Fibroblast of lung (primary cell): ENCODE results near the gene GPC5. TPM values are rescaled to one million over a fixed set of nuclear protein-coding genes. Genes with fewer than 3 reads are reported as not detected.
A peak's percentile ranks its signal among the peaks of the same experiment; 100 is the strongest.

Experiments used
- DNase-seq, 2 donors: peaks; one replicate each; pipeline versions ENCODE4 v3.0.0 to v3.0.0-alpha.2; 2010; ENCODE audit warnings: low read depth in 2 of 2
- H2AFZ ChIP-seq: 2 replicates; pipeline ENCODE4 v1.5.1; 2012; ENCODE audit warnings: low read length, control low read depth, inconsistent platforms
- H3K27ac ChIP-seq: 2 replicates; pipeline ENCODE4 v1.5.1; 2011; ENCODE audit warnings: low read length, control low read depth; ENCODE audit not compliant: insufficient read depth
- H3K27me3 ChIP-seq: 2 replicates; pipeline ENCODE4 v1.5.1; 2011; ENCODE audit warnings: mild to moderate bottlenecking, low read length; ENCODE audit not compliant: control insufficient read depth, insufficient read depth
- H3K36me3 ChIP-seq: 2 replicates; pipeline ENCODE4 v1.5.1; 2011; ENCODE audit warnings: low read length; ENCODE audit not compliant: control insufficient read depth, insufficient read depth
- H3K4me1 ChIP-seq: 2 replicates; pipeline ENCODE4 v1.5.1; 2011; ENCODE audit warnings: low read length; ENCODE audit not compliant: control insufficient read depth, insufficient read depth; ENCODE audit errors: extremely low read depth
- H3K4me2 ChIP-seq: 2 replicates; pipeline ENCODE4 v1.5.1; 2011; ENCODE audit warnings: low read length, control low read depth; ENCODE audit not compliant: insufficient read depth; ENCODE audit errors: extremely low read depth
- H3K4me3 ChIP-seq, 4 experiments: fragments of 200-600 bp in 1 of 4; sonication (generic) in 1 of 4; replicated peaks in 1 of 4; 2 replicates each; pipeline ENCODE4 v1.5.1; 2011 to 2016; ENCODE audit warnings: low read length in 4 of 4, low read depth in 3 of 4, mild to moderate bottlenecking in 3 of 4, control low read depth in 2 of 4, inconsistent platforms in 1 of 4, mixed read lengths in 1 of 4; ENCODE audit not compliant: insufficient read depth in 1 of 4; ENCODE audit errors: control extremely low read depth in 1 of 4
- H3K79me2 ChIP-seq: 2 replicates; pipeline ENCODE4 v1.5.1; 2012; ENCODE audit warnings: mild to moderate bottlenecking, low read length, inconsistent platforms; ENCODE audit not compliant: control insufficient read depth, insufficient read depth
- H3K9ac ChIP-seq: 2 replicates; pipeline ENCODE4 v1.5.1; 2011; ENCODE audit warnings: mild to moderate bottlenecking, low read length, control low read depth; ENCODE audit not compliant: insufficient read depth
- H3K9me3 ChIP-seq: 2 replicates; pipeline ENCODE4 v1.5.1; 2012; ENCODE audit warnings: low read depth, low read length; ENCODE audit not compliant: control insufficient read depth, insufficient read depth
- H4K20me1 ChIP-seq: 2 replicates; pipeline ENCODE4 v1.5.1; 2011; ENCODE audit warnings: low read length; ENCODE audit not compliant: control insufficient read depth, insufficient read depth; ENCODE audit errors: extremely low read depth
- CTCF ChIP-seq, 2 donors: IDR thresholded peaks in 1 of 2; conservative IDR thresholded peaks in 1 of 2; 1 replicate in 1 of 2; 2 replicates in 1 of 2; pipeline ENCODE4 v1.5.1; 2011 to 2012; ENCODE audit warnings: low read length in 2 of 2, control low read depth in 1 of 2, inconsistent platforms in 1 of 2, low read depth in 1 of 2, mild to moderate bottlenecking in 1 of 2
- EZH2 ChIP-seq: IDR thresholded peaks from 2 replicates; pipeline ENCODE4 v1.5.1; 2012; ENCODE audit warnings: low read length, control low read depth, mild to moderate bottlenecking; ENCODE audit errors: missing control alignments
- polyA plus RNA-seq, 2 donors: library from polyadenylated mRNA; depleted of rRNA in 1 of 2; stranded (reverse) in 1 of 2; unstranded in 1 of 2; fragments of >200 nt; gene quantifications; 2 replicates each; pipeline ENCODE4 v1.2.1, GENCODE V29; 2011 to 2012; ENCODE audit warnings: missing spikeins in 1 of 2
- total RNA-seq: library from RNA; depleted of rRNA; stranded (reverse); fragments of >200 nt; gene quantifications from 2 replicates; pipeline ENCODE4 v1.2.1, GENCODE V29; 2014

GPC5 gene
- total and polyA plus RNA-seq, 2 donors (not counting 1 experiment from before 2014, with no cell fraction given) = 0.17 TPM; not detected in 1

- Histone ChIP-seq H3K9ac (no peak overlapping the region), H3K4me3 (no peak overlapping the region), H4K20me1 (no peaks in the 10 kb centered on the region), H3K27me3 (no peaks in the 10 kb centered on the region), H3K9me3 (no peaks in the 10 kb centered on the region), H3K4me1 (no peaks in the 10 kb centered on the region), H2AFZ (no peak overlapping the region), H3K27ac (no peak overlapping the region), H3K79me2 (no peaks in the 10 kb centered on the region), H3K4me2 (no peak overlapping the region), H3K36me3 (no peaks in the 10 kb centered on the region)
- TF ChIP-seq EZH2 (no peak), CTCF (conservative IDR thresholded peaks at IDR 0.05 in 1 of 2, IDR thresholded peaks at IDR 0.05 in 1 of 2; ENCODE audit: low read depth in 1 of 2, low read length in 2 of 2) (no peak)
- DNase-seq = peak in 1 of 2 donors; percentile 71
These were observed 1502.0 kb downstream of the GPC5 start for GRCh38 chr13:92900446-92900845.

GRCh38 chr13:92901739-92902138 lies 1503.3 kb downstream of the GPC5 start:
- Histone ChIP-seq H3K79me2 (no peaks in the 10 kb centered on the region), H3K36me3 (no peaks in the 10 kb centered on the region), H3K9ac (no peak overlapping the region), H4K20me1 (no peaks in the 10 kb centered on the region), H3K4me3 (no peak overlapping the region), H3K4me2 (no peak overlapping the region), H3K4me1 (no peaks in the 10 kb centered on the region), H3K27ac (no peak overlapping the region), H3K9me3 (no peaks in the 10 kb centered on the region), H2AFZ (no peak overlapping the region), H3K27me3 (no peaks in the 10 kb centered on the region)
- peak in 1 of 2 donors; percentile 53 for DNase-seq
- TF ChIP-seq EZH2 (no peak), CTCF (conservative IDR thresholded peaks at IDR 0.05 in 1 of 2, IDR thresholded peaks at IDR 0.05 in 1 of 2; ENCODE audit: low read depth in 1 of 2, low read length in 2 of 2) (no peak)

- DNase-seq = no peak
- H3K9me3 ChIP-seq = no peaks in the 10 kb centered on the region
- H3K27me3 ChIP-seq = no peaks in the 10 kb centered on the region
- no peak overlapping the region for H3K27ac ChIP-seq
- H3K9ac ChIP-seq = no peak overlapping the region
- H3K4me2 ChIP-seq = no peak overlapping the region
- no peaks in the 10 kb centered on the region for H4K20me1 ChIP-seq
- no peak overlapping the region for H2AFZ ChIP-seq
- no peaks in the 10 kb centered on the region for H3K36me3 ChIP-seq
- H3K79me2 ChIP-seq = no peaks in the 10 kb centered on the region
- no peaks in the 10 kb centered on the region for H3K4me1 ChIP-seq
- H3K4me3 ChIP-seq = no peak overlapping the region
- TF ChIP-seq EZH2 (no peak), CTCF (conservative IDR thresholded peaks at IDR 0.05 in 1 of 2, IDR thresholded peaks at IDR 0.05 in 1 of 2; ENCODE audit: low read depth in 1 of 2, low read length in 2 of 2) (no peak)
These were observed 1514.2 kb downstream of the GPC5 start for GRCh38 chr13:92912629-92913028.
